ENCODE data around the gene FOXO1.

DNA sequence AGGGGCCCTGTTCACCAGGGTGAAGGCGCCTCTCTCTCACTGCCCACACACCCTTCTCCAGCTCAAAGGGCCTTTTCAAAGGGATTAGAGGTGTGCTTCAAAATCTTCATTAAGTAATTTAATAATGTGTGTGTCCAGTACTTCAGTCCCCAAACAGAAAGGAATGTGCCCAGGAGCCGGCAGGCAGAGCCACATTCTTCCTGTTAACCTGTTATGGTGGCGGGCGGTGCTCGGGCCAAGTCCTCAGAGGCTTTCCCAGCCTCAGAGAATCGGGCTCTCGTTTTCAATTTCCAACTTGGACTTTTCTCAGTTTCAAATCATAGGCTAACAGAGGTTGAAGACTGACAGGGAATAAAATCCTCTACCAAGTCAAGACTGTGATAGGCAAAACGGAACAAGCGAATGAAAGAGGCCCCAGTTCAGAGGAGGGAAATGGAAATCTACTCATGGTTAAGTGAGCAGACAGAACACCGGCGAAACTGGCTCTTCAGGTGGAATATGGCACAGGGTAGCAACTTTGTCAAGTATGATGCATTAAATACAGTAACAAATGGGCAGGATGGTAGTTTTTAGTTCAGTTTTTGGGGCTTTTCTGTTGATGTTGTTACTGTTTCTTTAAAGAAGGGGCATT lies 68.6 kb downstream of the FOXO1 start:
- TF ChIP-seq, protein P1, sequence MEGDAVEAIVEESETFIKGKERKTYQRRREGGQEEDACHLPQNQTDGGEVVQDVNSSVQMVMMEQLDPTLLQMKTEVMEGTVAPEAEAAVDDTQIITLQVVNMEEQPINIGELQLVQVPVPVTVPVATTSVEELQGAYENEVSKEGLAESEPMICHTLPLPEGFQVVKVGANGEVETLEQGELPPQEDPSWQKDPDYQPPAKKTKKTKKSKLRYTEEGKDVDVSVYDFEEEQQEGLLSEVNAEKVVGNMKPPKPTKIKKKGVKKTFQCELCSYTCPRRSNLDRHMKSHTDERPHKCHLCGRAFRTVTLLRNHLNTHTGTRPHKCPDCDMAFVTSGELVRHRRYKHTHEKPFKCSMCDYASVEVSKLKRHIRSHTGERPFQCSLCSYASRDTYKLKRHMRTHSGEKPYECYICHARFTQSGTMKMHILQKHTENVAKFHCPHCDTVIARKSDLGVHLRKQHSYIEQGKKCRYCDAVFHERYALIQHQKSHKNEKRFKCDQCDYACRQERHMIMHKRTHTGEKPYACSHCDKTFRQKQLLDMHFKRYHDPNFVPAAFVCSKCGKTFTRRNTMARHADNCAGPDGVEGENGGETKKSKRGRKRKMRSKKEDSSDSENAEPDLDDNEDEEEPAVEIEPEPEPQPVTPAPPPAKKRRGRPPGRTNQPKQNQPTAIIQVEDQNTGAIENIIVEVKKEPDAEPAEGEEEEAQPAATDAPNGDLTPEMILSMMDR (IDR thresholded peaks at IDR 0.05) = no peak
- no peak for TF ChIP-seq POLR2A (IDR thresholded peaks at IDR 0.05)
- no peak for TF ChIP-seq EP300 (IDR thresholded peaks at IDR 0.05)
- no peak for TF ChIP-seq POLR2AphosphoS5 (IDR thresholded peaks at IDR 0.05)

All from sigmoid colon (tissue), 4 donors.